Gastrocnemius medialis (tissue), 4 donors: Measurements from ENCODE around the gene ZEB1. TPM values are rescaled to one million over a fixed set of nuclear protein-coding genes. Genes with fewer than 3 reads are reported as not detected.

Experiments used
- ATAC-seq, 2 donors: fragments of 150-250 bp; one replicate each; pipeline ENCODE4 v1.9.1; 2016
- DNase-seq, 2 donors: peaks; one replicate each; pipeline ENCODE4 v3.0.0-alpha.2; 2019
- H3K27ac ChIP-seq, 4 donors: fragments of 200-600 bp; sonication (generic); 1 replicate in 1 of 4; 2 replicates in 3 of 4; pipeline ENCODE4 v1.5.1; 2016 to 2018; ENCODE audit warnings: mild to moderate bottlenecking in 2 of 4, moderate library complexity in 1 of 4
- H3K27me3 ChIP-seq, 3 donors: fragments of 200-600 bp; sonication (generic) in 2 of 3; 1 replicate in 1 of 3; 2 replicates in 2 of 3; pipeline versions ENCODE4 v1.5.1 to v1.6.0; 2016 to 2019; ENCODE audit warnings: mild to moderate bottlenecking in 1 of 3, moderate library complexity in 1 of 3
- H3K36me3 ChIP-seq, 2 donors: fragments of 200-600 bp; sonication (generic) in 1 of 2; one replicate each; pipeline ENCODE4 v1.5.1; 2017 to 2018
- H3K4me1 ChIP-seq, 2 donors: fragments of 200-600 bp; sonication (generic) in 1 of 2; one replicate each; pipeline ENCODE4 v1.5.1; 2016 to 2017; ENCODE audit warnings: mild to moderate bottlenecking in 2 of 2
- H3K4me3 ChIP-seq, 4 donors: fragments of 200-600 bp; sonication (generic) in 3 of 4; 1 replicate in 1 of 4; 2 replicates in 3 of 4; pipeline ENCODE4 v1.5.1; 2016 to 2019; ENCODE audit warnings: mild to moderate bottlenecking in 2 of 4
- H3K9me3 ChIP-seq, 3 donors: fragments of 200-600 bp; sonication (generic) in 2 of 3; 1 replicate in 1 of 3; 2 replicates in 2 of 3; pipeline ENCODE4 v1.5.1; 2016 to 2019
- CTCF ChIP-seq, 5 experiments: fragments of 450-650 bp in 3 of 5; fragments of 200-600 bp in 2 of 5; sonication (generic) in 2 of 5; IDR thresholded peaks in 4 of 5; conservative IDR thresholded peaks in 1 of 5; 1 replicate in 4 of 5; 2 replicates in 1 of 5; pipeline ENCODE4 v1.5.1; 2016 to 2019; ENCODE audit warnings: antibody characterized with exemption in 5 of 5, mild to moderate bottlenecking in 3 of 5, moderate library complexity in 3 of 5
- POLR2A ChIP-seq, 2 donors: fragments of 450-650 bp; IDR thresholded peaks; one replicate each; pipeline ENCODE4 v1.6.1; 2017; ENCODE audit warnings: antibody characterized with exemption in 2 of 2, mild to moderate bottlenecking in 2 of 2, moderate library complexity in 2 of 2
- in situ Hi-C, 4 donors: fragments of 200-750 bp; cut with MboI; loops; one replicate each; pipeline versions ENCODE4 v1.15.0 to v1.8.0; 2017; ENCODE audit warnings: low sequenced_read_pairs in 4 of 4
- intact Hi-C: fragments of 100-400 bp; cut with DNase I; formaldehyde crosslinking; loops from one replicate; pipeline ENCODE4 v1.15.1; 2023; ENCODE audit warnings: low total_unique reads
- total RNA-seq, 4 donors: library from RNA; depleted of rRNA; stranded (reverse); fragments of >200 nt; gene quantifications; one replicate each; pipeline versions ENCODE4 v1.1.0 to v1.2.3, GENCODE V29; 2016

The ZEB1 gene
- total RNA-seq, 4 donors from 2014 or later: 67.4 to 175 (median 137) TPM

GRCh38 chr10:31366703-31367102, 47.7 kb downstream of the ZEB1 start:
- peak overlapping the region in 3 of 4 donors; percentile 16 to 44 (median 37) for H3K27ac ChIP-seq
- H3K4me3 ChIP-seq: no peak overlapping the region
- no peaks in the 10 kb centered on the region for H3K9me3 ChIP-seq
- DNase-seq: no peak
- in situ Hi-C loops (no loop called here), intact Hi-C loops (no loop called here)
- peaks cover 38 to 41% of the 10 kb centered on the region in 2 donors for H3K4me1 ChIP-seq
- no peak for TF ChIP-seq CTCF (IDR thresholded peaks at IDR 0.05 in 4 of 5, conservative IDR thresholded peaks at IDR 0.05 in 1 of 5)
- no peak for TF ChIP-seq POLR2A (IDR thresholded peaks at IDR 0.05)
- no peak for ATAC-seq
- no peaks in the 10 kb centered on the region for H3K27me3 ChIP-seq
- H3K36me3 ChIP-seq: peaks cover 0 to 6% of the 10 kb centered on the region in 2 donors

GRCh38 chr10:31368724-31369123, 49.7 kb downstream of the ZEB1 start:
- no peaks in the 10 kb centered on the region for H3K9me3 ChIP-seq
- no peak overlapping the region for H3K4me3 ChIP-seq
- in situ Hi-C loops: no loop called here
- no peaks in the 10 kb centered on the region for H3K27me3 ChIP-seq
- peaks cover 58 to 61% of the 10 kb centered on the region in 2 donors for H3K4me1 ChIP-seq
- intact Hi-C loops: no loop called here
- no peaks in the 10 kb centered on the region for H3K36me3 ChIP-seq
- ATAC-seq: peak in 1 of 2 donors; percentile 82
- TF ChIP-seq POLR2A (IDR thresholded peaks at IDR 0.05) (no peak), CTCF (IDR thresholded peaks at IDR 0.05 in 4 of 5, conservative IDR thresholded peaks at IDR 0.05 in 1 of 5) (no peak)
- DNase-seq: no peak
- peak overlapping the region; percentile 5 to 70 (median 38) for H3K27ac ChIP-seq

- H3K36me3 ChIP-seq: no peaks in the 10 kb centered on the region
- no peaks in the 10 kb centered on the region for H3K27me3 ChIP-seq
- peaks cover 61 to 62% of the 10 kb centered on the region in 2 donors for H3K4me1 ChIP-seq
- H3K9me3 ChIP-seq: no peaks in the 10 kb centered on the region
- in situ Hi-C loops: no loop called here
- intact Hi-C loops: no loop called here
- TF ChIP-seq CTCF (IDR thresholded peaks at IDR 0.05 in 4 of 5, conservative IDR thresholded peaks at IDR 0.05 in 1 of 5) (no peak), POLR2A (IDR thresholded peaks at IDR 0.05) (no peak)
- H3K4me3 ChIP-seq: no peak overlapping the region
- ATAC-seq (peak in 1 of 2 donors; percentile 22), DNase-seq (no peak)
- H3K27ac ChIP-seq: peak overlapping the region; percentile 29 to 57 (median 41)
Observed at GRCh38 chr10:31372439-31372838, 53.4 kb downstream of the ZEB1 start.

GRCh38 chr10:31374146-31374696, 55.2 kb downstream of the ZEB1 start:
- Histone ChIP-seq H3K4me3 (no peak overlapping the region), H3K4me1 (peaks cover 47 to 57% of the 10 kb centered on the region in 2 donors), H3K9me3 (no peaks in the 10 kb centered on the region), H3K27ac (peak overlapping the region in 2 of 4 donors; percentile 20 to 57), H3K36me3 (no peaks in the 10 kb centered on the region), H3K27me3 (no peaks in the 10 kb centered on the region)
- intact Hi-C loops: no loop called here
- no peak for DNase-seq
- ATAC-seq: peak in 1 of 2 donors; percentile 66
- no peak for TF ChIP-seq POLR2A (IDR thresholded peaks at IDR 0.05)
- TF ChIP-seq CTCF (IDR thresholded peaks at IDR 0.05 in 4 of 5, conservative IDR thresholded peaks at IDR 0.05 in 1 of 5): no peak
- in situ Hi-C loops: no loop called here

GRCh38 chr10:31381171-31381570, 62.2 kb downstream of the ZEB1 start:
- Histone ChIP-seq H3K27ac (no peak overlapping the region), H3K4me1 (peaks cover 38 to 40% of the 10 kb centered on the region in 2 donors), H3K27me3 (no peaks in the 10 kb centered on the region), H3K36me3 (no peaks in the 10 kb centered on the region), H3K4me3 (no peak overlapping the region), H3K9me3 (no peaks in the 10 kb centered on the region)
- TF ChIP-seq POLR2A (IDR thresholded peaks at IDR 0.05): no peak
- no peak for TF ChIP-seq CTCF (IDR thresholded peaks at IDR 0.05 in 4 of 5, conservative IDR thresholded peaks at IDR 0.05 in 1 of 5)
- intact Hi-C loops (no loop called here), in situ Hi-C loops (no loop called here)
- DNase-seq: no peak
- no peak for ATAC-seq
